HepG2 (cell line): ENCODE measurements around the gene GCC1. TPM values are rescaled to one million over a fixed set of nuclear protein-coding genes. Genes with fewer than 3 reads are reported as not detected.

Experiments used
- CCAR2 ChIP-seq: fragments of 200-400 bp; formaldehyde crosslinking; optimal IDR thresholded peaks from 2 replicates; pipeline ENCODE3; 2018; ENCODE audit warnings: low read depth, mild to moderate bottlenecking, low read length, moderate library complexity
- ETV5 ChIP-seq: IDR thresholded peaks from 2 replicates; pipeline ENCODE4 v1.6.1; 2018; ENCODE audit warnings: missing biosample characterization, missing genetic modification reagents, inconsistent platforms, borderline replicate concordance
- KDM3A ChIP-seq: IDR thresholded peaks from 2 replicates; pipeline ENCODE4 v1.6.1; 2018; ENCODE audit warnings: low read depth, missing compliant biosample characterization
- LCORL ChIP-seq, 2 experiments: fragments of 450-650 bp in 1 of 2; sonication (generic) in 1 of 2; formaldehyde crosslinking in 1 of 2; IDR thresholded peaks; 2 replicates each; pipeline versions ENCODE4 v1.5.0 to v1.6.1; 2017 to 2020; ENCODE audit warnings: antibody characterized with exemption in 1 of 2, missing genetic modification reagents in 1 of 2
- NR2F2 ChIP-seq: IDR thresholded peaks from 2 replicates; pipeline ENCODE4 v1.6.1; 2012; ENCODE audit warnings: low read depth, inconsistent platforms, borderline replicate concordance
- SMYD3 ChIP-seq: sonication (generic); formaldehyde crosslinking; IDR thresholded peaks from 2 replicates; pipeline ENCODE4 v1.8.1; 2023; ENCODE audit warnings: mild to moderate bottlenecking, missing genetic modification reagents
- ZNF337 ChIP-seq: sonication (generic); formaldehyde crosslinking; IDR thresholded peaks from 2 replicates; pipeline ENCODE4 v1.5.1; 2020; ENCODE audit warnings: missing genetic modification reagents, low read depth, mild to moderate bottlenecking, borderline replicate concordance
- ZNF75D ChIP-seq: sonication (generic); formaldehyde crosslinking; IDR thresholded peaks from 2 replicates; pipeline ENCODE4 v1.8.1; 2023; ENCODE audit warnings: missing genetic modification reagents, mild to moderate bottlenecking, borderline replicate concordance
- polyA plus RNA-seq, 8 experiments: library from polyadenylated mRNA; depleted of rRNA in 3 of 8; stranded (reverse) in 7 of 8; unstranded in 1 of 8; fragments of >200 nt; fragmentation: Illumina TruSeq in 4 of 8; extraction: Trizol in 4 of 8; gene quantifications; 2 replicates each; pipeline versions ENCODE4 v1.2.1 to v1.2.3, GENCODE V29; 2011 to 2016; ENCODE audit warnings: low read depth in 4 of 8, missing spikeins in 1 of 8, mixed read lengths in 1 of 8; ENCODE audit not compliant: insufficient read depth in 1 of 8
- total RNA-seq, 5 experiments: library from RNA; depleted of rRNA; stranded (reverse); fragments of >200 nt; fragmentation: Illumina TruSeq; extraction: Trizol; gene quantifications; 2 replicates each; pipeline ENCODE4 v1.2.3, GENCODE V29; 2016; ENCODE audit warnings: low read depth in 1 of 5
- TF ChIP-seq, protein P1 (sequence below): sonication (generic); formaldehyde crosslinking; IDR thresholded peaks from 2 replicates; pipeline ENCODE4 v1.4.0; 2020; ENCODE audit warnings: mild to moderate bottlenecking, missing genetic modification reagents
- TF ChIP-seq, protein P2 (sequence below): sonication (generic); formaldehyde crosslinking; IDR thresholded peaks from 2 replicates; pipeline ENCODE4 v1.5.0; 2020; ENCODE audit warnings: missing genetic modification reagents
- TF ChIP-seq, protein P3 (sequence below), 2 experiments: IDR thresholded peaks; 2 replicates each; pipeline ENCODE4 v1.6.1; 2011 to 2012; ENCODE audit warnings: low read length in 2 of 2, borderline replicate concordance in 1 of 2, low read depth in 1 of 2, mild to moderate bottlenecking in 1 of 2, moderate library complexity in 1 of 2
- TF ChIP-seq, protein P4 (sequence below): sonication (generic); formaldehyde crosslinking; IDR thresholded peaks from 2 replicates; pipeline ENCODE4 v1.5.0; 2020; ENCODE audit warnings: missing genetic modification reagents, mild to moderate bottlenecking, borderline replicate concordance
- TF ChIP-seq, protein P5 (sequence below): sonication (generic); formaldehyde crosslinking; IDR thresholded peaks from 2 replicates; pipeline ENCODE4 v1.4.0; 2020; ENCODE audit warnings: missing genetic modification reagents, borderline replicate concordance
- TF ChIP-seq, protein P6 (sequence below): IDR thresholded peaks from 2 replicates; pipeline ENCODE4 v1.6.1; 2016; ENCODE audit warnings: low read depth

GCC1 gene
- total and polyA plus RNA-seq, 2 of the 13 experiments (the other 11 are each of a cell fraction or from before 2014, with no cell fraction given), result 2.5 to 15.3 TPM

DNA sequence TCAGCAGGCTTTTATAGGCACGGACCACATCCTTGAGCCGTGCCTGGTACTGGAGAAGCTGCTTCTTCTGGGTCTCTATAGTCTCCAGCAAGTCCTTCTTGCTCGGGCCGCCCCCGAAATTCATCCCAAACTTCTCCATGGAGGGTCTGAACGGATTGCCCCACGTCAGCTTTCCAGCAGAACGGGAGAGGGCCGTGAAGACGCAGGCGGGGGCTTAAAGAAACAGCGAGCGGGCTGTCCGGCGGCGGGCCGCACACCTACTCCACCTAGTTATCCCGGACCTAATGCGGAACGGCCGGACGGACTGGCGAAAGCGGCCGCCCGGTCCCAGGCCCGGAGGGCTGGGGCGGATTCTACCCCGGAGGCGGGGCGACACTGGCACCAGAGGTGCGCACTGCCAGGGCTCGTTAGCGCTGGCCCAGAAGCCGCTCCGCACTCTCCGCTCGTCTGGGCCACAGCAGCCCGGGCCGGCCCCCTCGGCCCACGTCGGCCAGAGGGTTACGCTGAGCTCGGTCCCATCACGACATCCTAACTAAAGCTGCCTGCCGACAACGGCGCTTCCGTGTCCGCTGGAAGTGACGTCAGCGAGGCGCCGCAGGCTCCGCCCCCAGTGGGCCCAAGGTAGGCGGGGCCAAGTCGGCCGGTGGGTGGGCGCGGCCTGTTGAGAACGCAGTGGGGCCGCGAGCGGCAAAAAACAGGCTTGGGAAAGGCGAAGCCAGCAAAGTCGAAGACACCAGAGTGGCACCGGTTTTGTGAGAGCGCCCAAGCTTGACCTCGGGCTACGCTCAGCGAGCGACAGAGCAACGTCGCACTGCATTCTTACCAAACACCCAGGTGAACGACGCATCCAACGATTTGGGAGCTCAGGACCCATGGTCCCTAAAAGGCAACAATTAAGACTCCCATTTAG is at the start of gene GCC1 (continued):
- TF ChIP-seq, protein P1, sequence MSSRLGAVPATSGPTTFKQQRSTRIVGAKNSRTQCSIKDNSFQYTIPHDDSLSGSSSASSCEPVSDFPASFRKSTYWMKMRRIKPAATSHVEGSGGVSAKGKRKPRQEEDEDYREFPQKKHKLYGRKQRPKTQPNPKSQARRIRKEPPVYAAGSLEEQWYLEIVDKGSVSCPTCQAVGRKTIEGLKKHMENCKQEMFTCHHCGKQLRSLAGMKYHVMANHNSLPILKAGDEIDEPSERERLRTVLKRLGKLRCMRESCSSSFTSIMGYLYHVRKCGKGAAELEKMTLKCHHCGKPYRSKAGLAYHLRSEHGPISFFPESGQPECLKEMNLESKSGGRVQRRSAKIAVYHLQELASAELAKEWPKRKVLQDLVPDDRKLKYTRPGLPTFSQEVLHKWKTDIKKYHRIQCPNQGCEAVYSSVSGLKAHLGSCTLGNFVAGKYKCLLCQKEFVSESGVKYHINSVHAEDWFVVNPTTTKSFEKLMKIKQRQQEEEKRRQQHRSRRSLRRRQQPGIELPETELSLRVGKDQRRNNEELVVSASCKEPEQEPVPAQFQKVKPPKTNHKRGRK, result no peak
- TF ChIP-seq, protein P2, sequence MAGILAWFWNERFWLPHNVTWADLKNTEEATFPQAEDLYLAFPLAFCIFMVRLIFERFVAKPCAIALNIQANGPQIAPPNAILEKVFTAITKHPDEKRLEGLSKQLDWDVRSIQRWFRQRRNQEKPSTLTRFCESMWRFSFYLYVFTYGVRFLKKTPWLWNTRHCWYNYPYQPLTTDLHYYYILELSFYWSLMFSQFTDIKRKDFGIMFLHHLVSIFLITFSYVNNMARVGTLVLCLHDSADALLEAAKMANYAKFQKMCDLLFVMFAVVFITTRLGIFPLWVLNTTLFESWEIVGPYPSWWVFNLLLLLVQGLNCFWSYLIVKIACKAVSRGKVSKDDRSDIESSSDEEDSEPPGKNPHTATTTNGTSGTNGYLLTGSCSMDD, result no peak
- TF ChIP-seq SMYD3 (CRISPR knock-in tag) (no peak), KDM3A (CRISPR knock-in tag) (peak; percentile 34; the same call in 1 of the 2 replicates), ZNF75D (CRISPR knock-in tag) (no peak), ZNF337 (no peak), CCAR2 (no peak), NR2F2 (no peak), ETV5 (CRISPR knock-in tag) (peak; percentile 59; the same call in 1 of the 2 replicates), LCORL (IDR thresholded peaks at IDR 0.05) (no peak), LCORL (CRISPR knock-in tag; IDR thresholded peaks at IDR 0.05) (peak; percentile 75)
- TF ChIP-seq, protein P3, sequence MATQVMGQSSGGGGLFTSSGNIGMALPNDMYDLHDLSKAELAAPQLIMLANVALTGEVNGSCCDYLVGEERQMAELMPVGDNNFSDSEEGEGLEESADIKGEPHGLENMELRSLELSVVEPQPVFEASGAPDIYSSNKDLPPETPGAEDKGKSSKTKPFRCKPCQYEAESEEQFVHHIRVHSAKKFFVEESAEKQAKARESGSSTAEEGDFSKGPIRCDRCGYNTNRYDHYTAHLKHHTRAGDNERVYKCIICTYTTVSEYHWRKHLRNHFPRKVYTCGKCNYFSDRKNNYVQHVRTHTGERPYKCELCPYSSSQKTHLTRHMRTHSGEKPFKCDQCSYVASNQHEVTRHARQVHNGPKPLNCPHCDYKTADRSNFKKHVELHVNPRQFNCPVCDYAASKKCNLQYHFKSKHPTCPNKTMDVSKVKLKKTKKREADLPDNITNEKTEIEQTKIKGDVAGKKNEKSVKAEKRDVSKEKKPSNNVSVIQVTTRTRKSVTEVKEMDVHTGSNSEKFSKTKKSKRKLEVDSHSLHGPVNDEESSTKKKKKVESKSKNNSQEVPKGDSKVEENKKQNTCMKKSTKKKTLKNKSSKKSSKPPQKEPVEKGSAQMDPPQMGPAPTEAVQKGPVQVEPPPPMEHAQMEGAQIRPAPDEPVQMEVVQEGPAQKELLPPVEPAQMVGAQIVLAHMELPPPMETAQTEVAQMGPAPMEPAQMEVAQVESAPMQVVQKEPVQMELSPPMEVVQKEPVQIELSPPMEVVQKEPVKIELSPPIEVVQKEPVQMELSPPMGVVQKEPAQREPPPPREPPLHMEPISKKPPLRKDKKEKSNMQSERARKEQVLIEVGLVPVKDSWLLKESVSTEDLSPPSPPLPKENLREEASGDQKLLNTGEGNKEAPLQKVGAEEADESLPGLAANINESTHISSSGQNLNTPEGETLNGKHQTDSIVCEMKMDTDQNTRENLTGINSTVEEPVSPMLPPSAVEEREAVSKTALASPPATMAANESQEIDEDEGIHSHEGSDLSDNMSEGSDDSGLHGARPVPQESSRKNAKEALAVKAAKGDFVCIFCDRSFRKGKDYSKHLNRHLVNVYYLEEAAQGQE (IDR thresholded peaks at IDR 0.05; ENCODE audit: borderline replicate concordance in 1 of 2, low read depth in 1 of 2, low read length in 2 of 2), result peak in 1 of 2 experiments; percentile 42; a peak in 1 of 4 replicates
- TF ChIP-seq, protein P4, sequence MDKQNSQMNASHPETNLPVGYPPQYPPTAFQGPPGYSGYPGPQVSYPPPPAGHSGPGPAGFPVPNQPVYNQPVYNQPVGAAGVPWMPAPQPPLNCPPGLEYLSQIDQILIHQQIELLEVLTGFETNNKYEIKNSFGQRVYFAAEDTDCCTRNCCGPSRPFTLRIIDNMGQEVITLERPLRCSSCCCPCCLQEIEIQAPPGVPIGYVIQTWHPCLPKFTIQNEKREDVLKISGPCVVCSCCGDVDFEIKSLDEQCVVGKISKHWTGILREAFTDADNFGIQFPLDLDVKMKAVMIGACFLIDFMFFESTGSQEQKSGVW (CRISPR knock-in tag), result no peak
- TF ChIP-seq, protein P5, sequence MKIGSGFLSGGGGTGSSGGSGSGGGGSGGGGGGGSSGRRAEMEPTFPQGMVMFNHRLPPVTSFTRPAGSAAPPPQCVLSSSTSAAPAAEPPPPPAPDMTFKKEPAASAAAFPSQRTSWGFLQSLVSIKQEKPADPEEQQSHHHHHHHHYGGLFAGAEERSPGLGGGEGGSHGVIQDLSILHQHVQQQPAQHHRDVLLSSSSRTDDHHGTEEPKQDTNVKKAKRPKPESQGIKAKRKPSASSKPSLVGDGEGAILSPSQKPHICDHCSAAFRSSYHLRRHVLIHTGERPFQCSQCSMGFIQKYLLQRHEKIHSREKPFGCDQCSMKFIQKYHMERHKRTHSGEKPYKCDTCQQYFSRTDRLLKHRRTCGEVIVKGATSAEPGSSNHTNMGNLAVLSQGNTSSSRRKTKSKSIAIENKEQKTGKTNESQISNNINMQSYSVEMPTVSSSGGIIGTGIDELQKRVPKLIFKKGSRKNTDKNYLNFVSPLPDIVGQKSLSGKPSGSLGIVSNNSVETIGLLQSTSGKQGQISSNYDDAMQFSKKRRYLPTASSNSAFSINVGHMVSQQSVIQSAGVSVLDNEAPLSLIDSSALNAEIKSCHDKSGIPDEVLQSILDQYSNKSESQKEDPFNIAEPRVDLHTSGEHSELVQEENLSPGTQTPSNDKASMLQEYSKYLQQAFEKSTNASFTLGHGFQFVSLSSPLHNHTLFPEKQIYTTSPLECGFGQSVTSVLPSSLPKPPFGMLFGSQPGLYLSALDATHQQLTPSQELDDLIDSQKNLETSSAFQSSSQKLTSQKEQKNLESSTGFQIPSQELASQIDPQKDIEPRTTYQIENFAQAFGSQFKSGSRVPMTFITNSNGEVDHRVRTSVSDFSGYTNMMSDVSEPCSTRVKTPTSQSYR (CRISPR knock-in tag), result no peak
- TF ChIP-seq, protein P6, sequence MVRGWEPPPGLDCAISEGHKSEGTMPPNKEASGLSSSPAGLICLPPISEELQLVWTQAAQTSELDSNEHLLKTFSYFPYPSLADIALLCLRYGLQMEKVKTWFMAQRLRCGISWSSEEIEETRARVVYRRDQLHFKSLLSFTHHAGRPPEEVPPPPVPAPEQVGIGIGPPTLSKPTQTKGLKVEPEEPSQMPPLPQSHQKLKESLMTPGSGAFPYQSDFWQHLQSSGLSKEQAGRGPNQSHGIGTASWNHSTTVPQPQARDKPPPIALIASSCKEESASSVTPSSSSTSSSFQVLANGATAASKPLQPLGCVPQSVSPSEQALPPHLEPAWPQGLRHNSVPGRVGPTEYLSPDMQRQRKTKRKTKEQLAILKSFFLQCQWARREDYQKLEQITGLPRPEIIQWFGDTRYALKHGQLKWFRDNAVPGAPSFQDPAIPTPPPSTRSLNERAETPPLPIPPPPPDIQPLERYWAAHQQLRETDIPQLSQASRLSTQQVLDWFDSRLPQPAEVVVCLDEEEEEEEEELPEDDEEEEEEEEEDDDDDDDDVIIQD, result no peak
